GM21526 (cell line): ENCODE results near the gene MYO10.

ENCODE experiments used
- ATAC-seq: cut with Tn5 transposase; IDR thresholded peaks from one replicate; pipeline ENCODE4 v1.9.1; 2021; ENCODE audit warnings: moderate library complexity; ENCODE audit not compliant: unreplicated experiment, low FRiP score

The MYO10 gene

DNA sequence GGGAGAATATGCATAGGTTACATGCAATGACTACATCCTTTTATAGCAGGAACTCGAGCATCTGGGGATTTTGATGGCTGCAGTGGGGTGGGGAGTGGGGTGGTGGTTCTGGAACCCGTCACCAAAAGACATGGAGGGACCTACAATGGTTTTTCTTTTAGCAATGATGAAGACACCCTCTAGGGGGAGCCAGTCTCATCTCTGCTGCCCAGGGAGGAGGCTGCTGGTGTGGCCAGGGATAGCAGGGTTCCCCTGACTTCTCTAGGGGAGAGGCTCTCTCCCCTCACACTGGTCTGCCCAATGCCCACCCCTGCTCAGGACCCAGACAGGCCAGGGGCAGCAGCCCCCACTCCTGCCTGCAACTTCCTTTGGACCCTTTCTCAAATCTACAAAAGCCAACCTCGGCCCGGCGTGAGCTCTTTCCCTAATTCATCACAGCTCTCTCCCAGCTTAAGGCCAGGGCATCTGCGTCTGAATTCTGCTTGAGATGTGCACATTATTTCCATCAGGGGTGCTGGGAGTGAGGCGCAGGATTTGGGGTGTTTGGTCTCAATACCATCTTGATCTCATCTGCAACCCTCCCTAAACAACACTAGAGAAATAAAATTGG lies 245.7 kb downstream of the MYO10 start:
- peak; percentile 81 for ATAC-seq

DNA sequence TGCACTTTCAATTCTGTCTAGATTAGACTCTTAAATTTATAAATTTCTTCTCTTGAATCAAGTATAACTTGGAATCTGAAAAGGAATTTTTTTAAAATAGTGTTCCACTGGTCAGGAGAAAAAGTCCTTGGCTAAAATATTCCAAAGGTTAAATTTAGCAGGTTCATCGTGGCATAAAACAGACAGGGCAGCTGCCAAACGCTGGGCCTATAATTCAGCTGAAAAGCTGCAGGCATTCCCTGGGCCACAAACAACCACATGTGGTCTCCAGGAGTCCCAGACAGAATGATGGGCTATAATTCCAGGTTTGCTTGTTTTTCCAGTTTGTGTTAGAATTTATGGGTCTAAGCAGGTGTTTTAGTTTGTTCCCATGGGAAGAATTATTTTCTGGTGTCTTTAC lies 248.2 kb downstream of the MYO10 start:
- ATAC-seq, result no peak

DNA sequence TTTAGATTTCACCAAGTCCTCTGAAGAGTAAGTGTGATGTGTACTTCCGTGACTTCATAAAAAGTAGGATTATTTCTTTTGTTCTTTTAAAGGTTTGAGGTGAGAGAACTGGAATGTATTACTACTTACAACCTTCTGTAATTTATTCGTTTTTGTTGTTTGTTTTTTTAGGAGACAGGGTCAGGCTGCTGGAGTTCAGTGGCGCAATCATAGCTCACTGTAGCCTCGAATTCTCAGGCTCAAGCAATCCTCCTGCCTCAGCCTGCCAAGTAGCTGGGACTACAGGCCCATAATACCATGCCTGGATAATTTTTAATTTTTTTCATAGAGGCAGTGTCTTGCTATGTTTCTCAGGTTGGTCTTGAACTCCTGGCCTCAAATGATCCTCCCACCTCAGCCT lies 251.0 kb downstream of the MYO10 start:
- ATAC-seq, result no peak

DNA sequence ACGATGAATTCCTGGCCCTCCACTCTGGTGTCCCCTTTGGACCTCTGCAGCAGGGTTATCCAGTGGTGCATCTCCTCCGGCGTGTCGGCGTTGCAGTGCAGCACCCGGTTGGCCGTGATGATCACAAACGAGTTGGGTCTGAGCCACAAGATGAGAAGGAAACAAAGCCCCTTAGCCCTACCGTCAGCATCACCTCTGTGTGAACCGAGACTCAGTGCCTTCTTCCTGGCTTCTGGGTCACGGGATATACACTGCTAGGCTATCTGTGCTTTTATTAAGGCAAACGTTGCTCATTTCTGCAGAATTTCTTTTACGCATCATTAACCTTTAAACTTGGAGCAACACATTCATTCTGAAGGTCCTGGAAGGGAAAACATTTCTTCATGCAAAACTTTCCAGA lies 254.2 kb downstream of the MYO10 start:
- ATAC-seq, result no peak

DNA sequence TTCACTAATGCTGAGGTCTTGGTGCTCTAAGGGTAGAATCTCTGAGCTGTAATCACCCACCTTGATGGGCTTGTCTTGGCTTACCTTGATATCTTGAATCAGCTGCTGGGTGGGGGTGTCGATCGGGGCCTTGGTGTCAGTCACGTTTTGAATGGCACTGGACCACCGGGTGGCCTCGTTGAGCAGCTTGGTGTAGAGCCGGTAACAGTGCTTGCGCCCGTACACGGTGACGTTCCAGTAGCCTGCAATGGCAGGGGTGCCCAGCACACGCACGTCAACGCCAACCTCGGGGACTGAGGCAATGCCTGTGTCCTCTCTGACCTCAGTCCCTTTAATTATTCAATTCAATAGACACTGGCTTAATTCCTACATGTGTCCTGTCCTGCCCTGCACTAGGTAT lies 256.2 kb downstream of the MYO10 start:
- no peak for ATAC-seq

DNA sequence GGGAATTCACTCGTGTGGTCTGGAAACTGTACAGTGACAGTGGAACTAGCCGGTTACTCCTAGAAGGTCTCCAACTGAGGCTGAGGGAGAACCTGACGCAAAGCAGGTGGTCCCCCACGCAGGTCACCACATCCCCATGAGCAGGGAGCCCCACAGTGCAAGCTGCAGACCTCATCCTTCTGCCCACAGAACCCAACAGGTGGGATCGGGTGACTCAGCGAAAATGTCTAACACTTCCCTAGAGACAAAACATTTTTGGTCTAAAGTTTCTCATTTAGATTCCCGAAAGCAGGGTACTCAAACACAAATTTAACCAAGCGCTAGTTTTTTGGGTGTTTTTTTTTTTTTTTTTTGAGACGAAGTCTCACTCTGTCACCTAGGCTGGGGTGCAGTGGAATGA lies 256.9 kb downstream of the MYO10 start:
- no peak for ATAC-seq

DNA sequence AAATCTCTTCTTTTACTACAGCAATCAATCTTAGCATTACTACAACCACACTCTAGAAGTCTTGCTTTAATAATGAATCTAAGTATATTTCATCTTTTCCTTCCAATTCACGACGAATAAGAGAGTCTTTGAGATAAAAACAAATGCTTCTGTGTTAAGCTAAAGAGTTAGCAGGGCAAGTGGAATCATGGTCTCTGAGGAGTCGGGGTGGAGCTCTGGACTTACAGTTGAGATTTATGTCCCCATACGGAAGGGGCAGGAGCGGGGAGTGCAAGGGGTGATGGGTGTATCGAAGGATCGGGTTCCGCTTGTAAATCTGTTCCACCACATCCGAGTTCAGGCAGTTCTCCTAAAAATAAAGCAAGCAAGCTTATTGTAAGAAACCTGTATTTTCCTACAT lies 260.3 kb downstream of the MYO10 start:
- ATAC-seq, result no peak

DNA sequence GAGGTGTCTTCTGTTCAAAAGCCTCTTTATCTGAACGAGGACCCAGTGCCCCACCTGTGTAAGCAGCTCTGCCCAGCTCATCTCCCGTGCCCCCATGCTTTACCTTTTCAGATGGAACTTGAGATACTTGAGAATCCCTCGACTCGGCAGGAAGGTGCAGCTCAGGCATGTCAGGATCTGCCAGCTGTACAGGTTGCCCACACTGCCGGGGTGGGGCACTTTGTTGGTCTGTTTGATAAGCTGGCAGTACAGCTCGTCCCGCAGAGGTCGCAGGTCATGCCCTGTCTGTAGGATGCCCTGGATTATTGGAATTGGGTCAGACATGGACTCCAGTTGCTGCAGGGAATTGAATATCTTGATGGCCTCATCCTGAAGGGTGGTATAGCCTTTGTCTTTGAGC lies 261.3 kb downstream of the MYO10 start:
- ATAC-seq, result no peak

DNA sequence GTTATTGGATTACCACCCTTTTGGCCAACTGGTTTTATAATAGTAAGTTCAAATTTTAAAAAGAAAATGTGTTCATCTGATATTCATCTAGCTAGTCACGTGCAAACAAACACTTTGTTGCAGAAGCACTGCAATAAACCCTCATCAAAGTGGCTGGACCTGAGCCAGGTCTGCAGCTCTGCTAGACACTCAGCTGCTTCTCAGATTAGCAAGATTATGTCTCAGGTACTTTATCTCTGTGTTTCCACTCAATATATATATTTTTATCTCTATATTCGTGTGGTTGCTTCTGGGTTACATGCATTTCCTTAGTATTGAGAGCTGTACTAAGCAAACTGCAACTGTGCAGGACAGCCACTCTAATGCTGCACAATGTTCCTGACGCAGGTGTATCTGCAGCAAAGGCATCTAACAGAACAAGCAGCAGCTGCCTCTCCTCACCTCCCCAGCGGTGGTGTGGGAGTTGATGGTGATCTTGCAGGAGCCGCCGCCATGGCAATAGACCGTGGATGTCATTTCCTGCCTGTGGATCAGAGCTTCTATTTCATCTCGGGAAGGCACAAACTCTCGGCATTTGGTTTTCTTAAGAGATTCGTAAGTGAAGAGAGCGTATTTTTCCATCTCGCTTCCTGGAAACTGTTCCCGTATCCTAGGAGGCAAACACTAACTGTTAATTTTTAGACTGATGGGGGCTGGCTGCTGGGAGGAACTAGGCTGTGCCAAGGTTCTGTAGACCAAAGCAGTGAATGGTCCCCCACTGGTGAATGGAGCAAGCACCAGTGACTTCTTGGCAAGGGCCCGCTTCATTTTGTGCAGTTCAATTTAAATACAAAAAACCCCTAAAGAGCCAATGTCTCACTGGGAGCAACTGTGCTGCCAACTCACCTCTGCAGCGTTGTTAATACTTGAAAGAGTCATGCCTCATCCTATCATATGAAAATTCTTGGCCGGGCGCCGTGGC lies 262.6 kb downstream of the MYO10 start:
- ATAC-seq, result no peak

DNA sequence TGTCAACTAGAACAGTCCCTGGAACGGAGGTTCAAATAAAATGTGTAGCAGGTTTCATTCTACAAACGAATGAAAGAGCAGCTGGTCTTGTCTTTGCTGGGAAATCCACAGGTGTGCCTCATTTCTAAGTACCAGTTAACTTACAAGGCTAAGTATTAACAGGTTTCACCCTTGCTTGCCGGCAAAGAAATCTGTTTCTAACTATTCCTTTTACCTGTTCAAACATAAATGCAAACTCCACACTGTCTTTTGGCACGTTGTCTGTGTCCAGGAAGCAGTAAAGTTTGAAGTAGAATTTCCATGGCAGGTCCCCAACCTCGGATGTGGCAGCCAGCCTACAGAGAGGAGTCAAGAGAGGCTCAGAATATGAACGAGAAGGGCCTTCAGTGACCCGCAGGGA lies 264.9 kb downstream of the MYO10 start:
- ATAC-seq, result no peak

DNA sequence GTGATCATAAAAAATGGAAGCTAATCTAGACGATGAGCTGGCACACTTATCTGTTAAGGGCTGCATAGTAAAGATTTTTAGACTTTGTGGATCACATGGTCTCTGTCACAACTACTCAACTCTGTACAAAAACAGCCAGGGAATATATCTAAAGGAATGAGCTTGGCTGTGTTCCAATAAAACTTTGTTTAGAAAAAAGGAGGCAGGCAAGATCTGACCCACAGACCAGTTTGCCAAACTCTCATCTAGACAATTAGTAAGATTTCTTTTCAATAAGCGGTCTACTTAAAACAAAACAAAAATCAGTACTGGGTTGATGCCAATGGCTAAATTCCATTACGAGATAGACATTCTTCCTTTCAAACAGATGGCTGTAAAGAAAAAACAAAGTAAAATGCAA lies 266.3 kb downstream of the MYO10 start:
- no peak for ATAC-seq

DNA sequence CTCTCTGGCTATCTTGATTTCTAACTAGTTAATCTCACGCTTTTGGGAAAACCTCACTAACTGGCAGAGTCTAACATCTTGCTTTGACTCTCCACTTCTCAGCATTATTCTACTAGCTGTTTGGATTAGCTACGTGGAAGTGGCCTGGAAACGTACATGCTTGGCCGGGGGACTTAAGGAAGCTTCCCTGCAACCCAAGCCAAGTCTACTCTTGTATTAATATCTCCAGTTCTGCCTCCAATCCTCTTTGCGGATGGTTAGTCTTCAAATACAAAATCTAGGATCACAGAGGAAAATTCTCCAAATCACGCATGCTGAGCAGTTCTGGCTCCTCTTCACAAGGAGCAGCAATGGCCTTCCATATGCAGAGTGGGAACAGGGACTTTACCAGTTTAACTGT lies 267.5 kb downstream of the MYO10 start:
- no peak for ATAC-seq

DNA sequence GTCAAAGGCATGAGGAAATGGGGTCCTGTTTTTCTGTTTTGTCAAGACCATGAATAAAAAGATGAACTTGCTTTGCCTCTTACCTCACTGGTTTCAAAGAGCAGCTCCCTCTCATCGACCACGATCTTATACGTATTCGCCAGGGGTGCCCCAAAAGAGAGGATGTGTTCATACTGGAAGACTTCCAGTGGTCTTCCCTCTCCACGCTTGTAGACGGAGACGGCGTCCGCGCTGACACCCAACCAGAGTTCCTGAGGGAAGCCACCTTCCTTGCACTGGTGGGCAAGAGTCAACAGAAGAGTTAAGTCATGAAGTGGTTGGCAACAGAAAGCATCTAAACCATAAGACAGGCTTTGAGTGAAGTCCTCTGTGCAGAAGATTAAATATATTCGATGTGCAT lies 267.9 kb downstream of the MYO10 start:
- no peak for ATAC-seq

DNA sequence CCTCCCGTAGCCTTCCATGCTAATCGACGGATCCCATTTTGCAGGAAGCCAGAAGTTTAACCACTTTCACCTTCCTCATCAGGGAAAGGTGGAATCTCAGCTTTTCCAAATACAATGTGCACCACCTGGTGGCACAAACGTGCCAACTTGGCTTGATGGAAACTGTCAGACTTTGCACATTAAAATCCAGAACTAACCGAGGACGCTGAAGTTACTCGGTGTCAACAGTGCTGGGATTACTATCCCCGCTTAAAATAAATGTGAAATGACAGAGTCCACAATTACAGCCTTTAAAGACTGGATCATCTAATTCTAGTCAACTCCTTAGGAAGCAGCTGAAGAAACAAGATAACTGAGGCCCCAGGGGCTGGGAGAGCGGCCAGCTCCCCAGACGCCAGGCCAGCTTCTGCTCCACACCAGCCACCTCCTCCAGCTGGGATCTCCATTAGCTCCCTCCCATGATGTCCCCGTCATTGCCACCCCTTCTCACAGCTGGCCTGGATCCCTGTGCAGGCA lies 269.1 kb downstream of the MYO10 start:
- no peak for ATAC-seq

DNA sequence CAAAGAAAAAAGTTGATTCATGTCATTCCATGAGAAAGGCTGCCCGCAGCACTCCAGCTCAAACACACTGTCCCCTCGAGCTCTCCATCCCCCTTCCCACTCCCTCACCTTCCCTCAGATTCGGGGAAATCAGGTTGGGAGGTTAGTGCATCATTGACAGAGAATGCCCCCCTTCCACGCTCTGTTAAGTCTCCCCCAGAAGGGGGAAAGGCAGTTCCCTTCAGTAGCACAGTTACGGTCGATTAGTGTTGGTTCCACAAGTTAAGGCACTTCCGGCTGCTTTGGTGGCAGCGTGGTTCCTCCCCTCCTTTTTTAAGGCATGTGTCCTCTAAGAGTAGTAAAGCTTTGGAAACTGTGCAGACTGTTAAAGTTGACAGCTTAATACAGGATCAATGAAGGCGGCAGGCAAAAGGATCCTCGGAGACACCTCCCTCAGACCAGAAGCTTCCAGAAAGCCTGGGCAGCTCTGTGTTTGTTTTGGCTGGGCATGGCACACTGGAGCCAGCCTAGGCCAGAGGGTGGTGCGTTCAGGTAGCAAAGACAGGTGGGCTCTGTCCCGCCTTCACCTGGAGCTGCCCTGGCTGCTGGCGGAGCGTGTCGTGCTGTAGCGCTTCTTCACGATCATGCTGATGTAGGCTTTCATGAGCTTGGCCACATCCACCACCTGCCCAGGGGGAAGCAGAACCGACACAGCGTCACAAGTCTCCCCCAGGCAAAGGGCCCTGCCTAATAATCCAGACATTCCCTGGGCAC lies 269.8 kb downstream of the MYO10 start:
- no peak for ATAC-seq

DNA sequence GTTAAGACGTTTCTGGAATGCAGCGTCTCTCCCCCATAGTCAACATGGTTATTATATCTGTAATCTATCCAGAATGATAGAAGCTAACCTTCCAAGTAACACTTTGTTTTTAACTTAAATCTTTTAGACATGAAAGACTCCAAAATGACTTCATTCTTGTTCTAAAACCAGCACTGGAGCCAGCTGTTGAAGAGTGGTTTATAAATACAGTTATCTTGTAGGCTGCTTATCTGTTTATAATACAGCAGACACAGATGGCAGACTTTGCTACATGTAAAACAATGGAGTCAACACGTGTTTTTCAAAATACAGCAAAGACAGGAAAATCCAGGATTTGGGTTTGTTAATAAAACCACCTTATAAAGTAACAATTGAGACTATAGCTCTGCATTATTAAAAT lies 270.5 kb downstream of the MYO10 start:
- ATAC-seq, result no peak

DNA sequence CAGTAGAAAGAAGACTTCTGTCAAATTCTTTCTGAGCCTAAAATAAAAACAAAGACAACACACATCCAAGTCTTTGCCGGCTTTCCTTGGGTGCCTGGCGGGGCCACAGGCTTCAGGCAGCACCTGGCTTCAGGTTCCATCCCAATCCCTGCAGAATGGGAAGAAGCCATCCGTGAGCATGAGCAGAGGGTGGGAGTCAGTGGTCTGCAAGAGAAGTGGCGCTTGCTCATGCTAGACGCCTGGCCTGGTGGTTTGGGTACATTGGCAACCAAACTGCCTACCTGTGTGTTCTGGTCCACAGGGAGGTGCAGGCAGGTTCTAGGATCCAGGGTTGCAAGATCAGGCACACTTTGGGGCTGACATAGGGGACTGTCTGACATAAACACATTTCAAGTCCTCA lies 271.7 kb downstream of the MYO10 start:
- no peak for ATAC-seq

DNA sequence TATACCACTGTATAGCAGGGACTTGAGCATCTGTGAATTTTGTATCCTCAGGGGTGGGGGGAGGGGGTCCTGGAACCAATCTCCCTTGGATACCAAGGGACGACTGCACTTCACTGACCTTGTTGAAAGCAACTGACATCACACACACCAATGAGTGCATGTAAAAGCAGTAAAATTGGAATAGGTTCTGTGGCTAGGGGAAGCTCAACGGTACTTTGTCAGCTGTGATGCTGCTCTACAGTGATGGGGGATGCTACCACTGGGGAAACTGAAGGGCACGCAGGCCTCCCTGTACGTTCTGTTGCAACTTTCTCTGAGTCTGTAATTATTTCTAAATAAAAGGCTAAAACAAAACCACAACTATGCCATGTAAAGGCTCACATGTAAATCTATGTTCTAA lies 272.2 kb downstream of the MYO10 start:
- ATAC-seq, result no peak

DNA sequence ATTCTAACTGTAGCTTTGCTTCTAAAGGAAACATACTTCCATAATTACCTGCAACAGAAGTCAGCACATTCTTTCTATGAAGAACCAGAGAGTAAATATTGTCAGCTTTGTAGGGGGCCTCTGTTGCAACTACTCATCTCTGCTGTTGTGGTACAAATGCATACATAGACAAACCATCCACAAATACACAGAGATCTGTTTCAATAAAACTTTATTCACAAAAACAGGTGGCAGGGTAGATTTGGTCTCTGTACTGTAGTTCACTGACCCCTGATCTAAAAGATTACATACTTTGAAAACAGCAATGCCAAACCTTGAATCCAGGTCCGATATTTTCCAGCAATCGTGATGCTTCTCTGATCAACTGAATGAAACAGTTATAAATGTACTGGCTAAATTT lies 274.4 kb downstream of the MYO10 start:
- no peak for ATAC-seq

DNA sequence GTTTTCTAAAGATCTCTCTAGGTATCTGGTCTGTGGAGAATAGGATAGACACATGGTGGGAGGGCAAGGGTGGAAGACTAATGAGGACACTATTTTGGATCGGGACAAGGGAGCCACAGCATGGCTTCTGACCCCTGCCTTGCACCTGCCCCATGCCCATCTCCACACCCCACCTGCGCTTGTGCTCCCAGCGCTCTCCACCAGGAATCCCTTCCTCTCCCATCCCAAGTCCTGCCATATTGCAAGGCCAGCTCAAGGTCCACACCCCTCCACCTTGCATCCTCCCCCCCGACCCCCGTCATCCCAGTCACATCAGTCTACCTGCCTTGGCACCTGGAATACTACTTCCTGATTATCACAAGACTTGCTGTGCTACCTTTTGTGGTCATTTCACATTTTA lies 275.1 kb downstream of the MYO10 start:
- no peak for ATAC-seq

DNA sequence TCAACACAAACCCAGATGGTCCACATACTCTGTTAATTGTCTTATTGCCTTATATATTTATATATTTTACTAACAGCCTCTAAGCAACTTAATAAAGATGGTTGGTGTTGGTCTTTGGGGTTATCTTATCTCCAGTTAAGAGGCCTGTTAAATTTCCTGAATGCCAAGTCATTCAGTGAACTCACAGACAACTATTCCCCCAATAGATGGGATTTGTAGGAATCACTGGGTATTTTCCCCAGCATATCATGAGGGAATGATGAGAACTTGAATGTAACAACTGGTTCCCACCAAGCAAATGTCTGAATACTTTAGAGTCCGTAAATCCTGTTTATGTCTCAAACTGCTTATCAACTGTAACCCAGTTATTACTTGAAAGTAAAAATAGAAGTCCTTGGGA lies 276.6 kb downstream of the MYO10 start:
- no peak for ATAC-seq
